Stimulated activated CD4-positive, alpha-beta T cell treated with anti-CD3 and anti-CD28 coated beads, Interleukin-2, amount 100 ng/mL, for 24 hours (primary cell): Measurements from ENCODE around the gene YTHDC2.
"Not testable (repeated sequence)": the region's sequence is repeated elsewhere in the genome, so short reads cannot be mapped to it uniquely, and the experiment has no call there.

Experiments used
- DNase-seq, 2 donors: peaks; one replicate each; pipeline ENCODE4 v3.0.0-alpha.2; 2020

YTHDC2 gene

GRCh38 chr5:113520899-113521298 lies 7.4 kb downstream of the YTHDC2 start:
- DNase-seq: no peak

- DNase-seq: no peak
Observed at GRCh38 chr5:113523168-113523567, 9.7 kb downstream of the YTHDC2 start.

- no peak for DNase-seq
Observed at GRCh38 chr5:113524927-113525326, 11.4 kb downstream of the YTHDC2 start.

- DNase-seq: no peak
Observed at GRCh38 chr5:113526421-113526820, 12.9 kb downstream of the YTHDC2 start.

- no peak for DNase-seq
Observed at GRCh38 chr5:113527746-113528145, 14.3 kb downstream of the YTHDC2 start.

GRCh38 chr5:113531481-113532159 lies 18.1 kb downstream of the YTHDC2 start:
- no peak for DNase-seq

GRCh38 chr5:113538313-113538712 lies 24.8 kb downstream of the YTHDC2 start:
- no peak for DNase-seq

GRCh38 chr5:113546703-113547183 lies 33.2 kb downstream of the YTHDC2 start:
- no peak for DNase-seq

- DNase-seq: no peak
Observed at GRCh38 chr5:113548396-113548795, 34.9 kb downstream of the YTHDC2 start.

GRCh38 chr5:113552137-113552536 lies 38.6 kb downstream of the YTHDC2 start:
- no peak for DNase-seq

GRCh38 chr5:113552620-113553019 lies 39.1 kb downstream of the YTHDC2 start:
- no peak for DNase-seq

- no peak for DNase-seq
Observed at GRCh38 chr5:113562828-113563400, 49.4 kb downstream of the YTHDC2 start.

GRCh38 chr5:113569396-113569795 lies 55.9 kb downstream of the YTHDC2 start:
- DNase-seq: no peak

- DNase-seq: no peak
Observed at GRCh38 chr5:113572716-113573115, 59.2 kb downstream of the YTHDC2 start.

GRCh38 chr5:113574417-113574816 lies 60.9 kb downstream of the YTHDC2 start:
- no peak for DNase-seq

- DNase-seq: no peak
Observed at GRCh38 chr5:113575074-113575473, 61.6 kb downstream of the YTHDC2 start.

GRCh38 chr5:113578091-113578490 lies 64.6 kb downstream of the YTHDC2 start:
- no peak for DNase-seq

- no peak for DNase-seq
Observed at GRCh38 chr5:113581388-113581787, 67.9 kb downstream of the YTHDC2 start.

GRCh38 chr5:113598150-113598549 lies 84.7 kb downstream of the YTHDC2 start:
- no peak for DNase-seq

GRCh38 chr5:113598926-113599325 lies 85.4 kb downstream of the YTHDC2 start:
- no peak for DNase-seq

- no peak for DNase-seq
Observed at GRCh38 chr5:113600255-113600905, 86.9 kb downstream of the YTHDC2 start.

- no peak for DNase-seq
Observed at GRCh38 chr5:113601423-113601822, 87.9 kb downstream of the YTHDC2 start.

- not testable (repeated sequence) for DNase-seq
Observed at GRCh38 chr5:113603246-113603645, 89.8 kb downstream of the YTHDC2 start.
